Retina (tissue), 1 donor: ENCODE data around the gene CCDC102A.
A peak's percentile ranks its signal among the peaks of the same experiment; 100 is the strongest.

Source experiments
- DNase-seq: peaks from one replicate; pipeline ENCODE4 v3.0.0-alpha.2; 2016

Gene CCDC102A

GRCh38 chr16:57498031-57498430 lies 38.3 kb downstream of the CCDC102A start:
- DNase-seq, result no peak

- DNase-seq, result no peak
These were observed 39.2 kb downstream of the CCDC102A start for GRCh38 chr16:57497121-57497520.

GRCh38 chr16:57493767-57494166 lies 42.6 kb downstream of the CCDC102A start:
- no peak for DNase-seq

- DNase-seq, result no peak
These were observed 47.1 kb downstream of the CCDC102A start for GRCh38 chr16:57489229-57489628.

- no peak for DNase-seq
These were observed 49.2 kb downstream of the CCDC102A start for GRCh38 chr16:57486858-57487834.

- DNase-seq, result peak; percentile 52
These were observed 50.2 kb downstream of the CCDC102A start, which contains the start of gene DOK4 for GRCh38 chr16:57485916-57486857. Gene DOK4 (minus strand): TSS chr16:57486493. CDS start chr16:57479507, 6,986 bp downstream.

GRCh38 chr16:57485091-57485915 lies 51.1 kb downstream of the CCDC102A start:
- DNase-seq, result no peak

GRCh38 chr16:57484515-57485005 lies 51.8 kb downstream of the CCDC102A start:
- DNase-seq, result no peak

- no peak for DNase-seq
These were observed 52.5 kb downstream of the CCDC102A start for GRCh38 chr16:57483725-57484514.

- no peak for DNase-seq
These were observed 53.4 kb downstream of the CCDC102A start for GRCh38 chr16:57482845-57483545.

GRCh38 chr16:57481421-57481820 lies 55.0 kb downstream of the CCDC102A start:
- no peak for DNase-seq

GRCh38 chr16:57480754-57481230 lies 55.6 kb downstream of the CCDC102A start:
- no peak for DNase-seq

GRCh38 chr16:57479976-57480753 lies 56.2 kb downstream of the CCDC102A start:
- no peak for DNase-seq

- peak; percentile 67 for DNase-seq
These were observed 57.0 kb downstream of the CCDC102A start for GRCh38 chr16:57479205-57479975.

- DNase-seq, result no peak
These were observed 57.8 kb downstream of the CCDC102A start for GRCh38 chr16:57478396-57479204.

GRCh38 chr16:57477531-57478202 lies 58.7 kb downstream of the CCDC102A start:
- DNase-seq, result peak; percentile 61
